ENCODE results near the gene PIGB.

DNA sequence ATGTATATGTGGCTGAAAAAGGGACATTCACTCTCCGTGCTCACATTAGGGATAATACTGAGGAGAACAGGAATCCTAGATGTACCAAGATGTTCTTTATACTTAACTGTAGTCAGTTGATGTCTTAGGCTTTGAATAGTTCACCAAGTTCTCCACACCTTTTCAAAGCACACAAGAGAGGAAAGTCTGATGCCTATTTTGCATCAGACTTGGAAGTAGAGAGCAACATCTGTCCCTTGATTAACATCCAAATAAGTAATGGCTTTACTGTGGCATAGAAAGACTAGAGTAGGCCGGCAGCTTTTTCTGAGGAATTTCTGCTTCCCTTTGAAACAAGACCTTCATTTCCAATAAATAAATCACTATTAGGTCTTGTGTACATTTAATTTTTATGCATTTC is 34.0 kb downstream of the PIGB start:
- TF ChIP-seq, protein P1, sequence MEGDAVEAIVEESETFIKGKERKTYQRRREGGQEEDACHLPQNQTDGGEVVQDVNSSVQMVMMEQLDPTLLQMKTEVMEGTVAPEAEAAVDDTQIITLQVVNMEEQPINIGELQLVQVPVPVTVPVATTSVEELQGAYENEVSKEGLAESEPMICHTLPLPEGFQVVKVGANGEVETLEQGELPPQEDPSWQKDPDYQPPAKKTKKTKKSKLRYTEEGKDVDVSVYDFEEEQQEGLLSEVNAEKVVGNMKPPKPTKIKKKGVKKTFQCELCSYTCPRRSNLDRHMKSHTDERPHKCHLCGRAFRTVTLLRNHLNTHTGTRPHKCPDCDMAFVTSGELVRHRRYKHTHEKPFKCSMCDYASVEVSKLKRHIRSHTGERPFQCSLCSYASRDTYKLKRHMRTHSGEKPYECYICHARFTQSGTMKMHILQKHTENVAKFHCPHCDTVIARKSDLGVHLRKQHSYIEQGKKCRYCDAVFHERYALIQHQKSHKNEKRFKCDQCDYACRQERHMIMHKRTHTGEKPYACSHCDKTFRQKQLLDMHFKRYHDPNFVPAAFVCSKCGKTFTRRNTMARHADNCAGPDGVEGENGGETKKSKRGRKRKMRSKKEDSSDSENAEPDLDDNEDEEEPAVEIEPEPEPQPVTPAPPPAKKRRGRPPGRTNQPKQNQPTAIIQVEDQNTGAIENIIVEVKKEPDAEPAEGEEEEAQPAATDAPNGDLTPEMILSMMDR (IDR thresholded peaks at IDR 0.05): no peak
- no peak for TF ChIP-seq POLR2A (IDR thresholded peaks at IDR 0.05)
